Stimulated activated CD4-positive, alpha-beta T cell treated with anti-CD3 and anti-CD28 coated beads, Interleukin-2, amount 100 ng/mL, for 48 hours (primary cell): Measurements from ENCODE around the gene C9orf85.
"Not testable (repeated sequence)": the region's sequence is repeated elsewhere in the genome, so short reads cannot be mapped to it uniquely, and the experiment has no call there.

ENCODE experiments used
- DNase-seq, 2 donors: peaks; one replicate each; pipeline ENCODE4 v3.0.0-alpha.2; 2020

Gene C9orf85, protein sequence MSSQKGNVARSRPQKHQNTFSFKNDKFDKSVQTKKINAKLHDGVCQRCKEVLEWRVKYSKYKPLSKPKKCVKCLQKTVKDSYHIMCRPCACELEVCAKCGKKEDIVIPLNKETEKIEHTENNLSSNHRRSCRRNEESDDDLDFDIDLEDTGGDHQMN

DNA sequence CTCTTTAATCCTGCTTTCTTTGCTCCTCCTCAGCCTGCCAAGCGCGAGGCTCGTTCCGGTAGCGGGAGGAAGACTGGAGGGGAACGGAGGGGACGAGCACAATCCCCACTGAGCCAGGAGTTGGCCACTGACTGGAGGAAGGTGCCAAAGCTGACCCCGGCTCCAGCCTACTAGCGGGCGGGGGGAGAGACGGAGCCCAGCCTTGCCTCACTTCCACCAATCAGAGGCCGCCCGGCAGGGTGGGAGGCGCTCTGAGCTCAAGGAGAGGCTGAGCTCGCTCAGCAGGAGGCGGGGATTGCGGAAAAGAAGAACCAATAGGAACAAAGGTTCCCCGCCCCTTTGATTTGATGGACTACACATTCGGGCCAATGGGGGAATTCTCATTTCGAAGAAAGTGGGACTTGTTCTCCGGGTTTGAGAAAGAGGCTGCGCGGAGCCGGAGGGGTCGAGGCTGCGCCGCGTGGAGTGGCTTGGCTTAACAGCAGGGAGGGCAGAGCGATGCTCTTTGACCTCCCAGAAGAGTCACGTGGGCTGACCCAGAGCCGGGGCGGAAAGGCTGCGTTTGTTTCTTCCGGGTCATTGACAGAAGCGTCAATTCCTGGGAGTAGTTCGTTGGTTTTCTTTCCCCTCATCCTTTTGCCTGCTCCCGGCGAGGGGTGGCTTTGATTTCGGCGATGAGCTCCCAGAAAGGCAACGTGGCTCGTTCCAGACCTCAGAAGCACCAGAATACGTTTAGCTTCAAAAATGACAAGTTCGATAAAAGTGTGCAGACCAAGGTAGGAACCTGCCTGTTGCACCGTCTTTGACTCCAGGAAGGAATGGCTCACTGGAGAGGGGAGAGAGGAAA is at the start of gene C9orf85, which contains the start of gene ABHD17B:
TSS of gene C9orf85 (plus strand) at position 579 of the 847 bp plus-strand sequence. CDS start at position 675, 96 bp downstream.
TSS of gene ABHD17B (minus strand) at position 133 of the 847 bp plus-strand sequence. CDS start 36,113 bp downstream, outside the sequence.
- DNase-seq, result peak; percentile 91 to 93

- no peak for DNase-seq
Measured at GRCh38 chr9:71863631-71864030, 47.8 kb upstream of the C9orf85 start.

DNA sequence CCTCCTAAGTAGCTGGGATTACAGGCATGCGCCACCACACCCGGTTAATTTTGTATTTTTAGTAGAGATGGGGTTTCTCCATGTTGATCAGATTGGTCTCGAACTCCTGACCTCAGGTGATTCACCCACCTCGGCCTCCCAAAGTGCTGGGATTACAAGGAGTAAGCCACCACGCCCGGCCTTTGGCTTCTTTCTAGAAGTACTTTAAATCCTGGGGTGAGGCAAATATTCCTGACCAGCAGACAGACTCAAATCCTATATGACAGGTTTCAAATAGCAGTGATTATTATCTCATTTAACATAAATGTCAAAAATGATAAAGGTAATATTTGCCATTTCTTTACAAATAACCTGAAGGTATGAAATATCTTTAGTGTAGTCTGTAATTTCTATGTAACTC is 36.1 kb upstream of the C9orf85 start:
- no peak for DNase-seq

GRCh38 chr9:71876106-71876505 is 35.3 kb upstream of the C9orf85 start:
- DNase-seq, result no peak

GRCh38 chr9:71876829-71877228 is 34.6 kb upstream of the C9orf85 start:
- DNase-seq, result no peak

GRCh38 chr9:71878327-71879274 is 32.8 kb upstream of the C9orf85 start:
- DNase-seq, result no peak

GRCh38 chr9:71879644-71880174 is 31.7 kb upstream of the C9orf85 start:
- no peak for DNase-seq

- no peak for DNase-seq
Measured at GRCh38 chr9:71884005-71884404, 27.4 kb upstream of the C9orf85 start.

DNA sequence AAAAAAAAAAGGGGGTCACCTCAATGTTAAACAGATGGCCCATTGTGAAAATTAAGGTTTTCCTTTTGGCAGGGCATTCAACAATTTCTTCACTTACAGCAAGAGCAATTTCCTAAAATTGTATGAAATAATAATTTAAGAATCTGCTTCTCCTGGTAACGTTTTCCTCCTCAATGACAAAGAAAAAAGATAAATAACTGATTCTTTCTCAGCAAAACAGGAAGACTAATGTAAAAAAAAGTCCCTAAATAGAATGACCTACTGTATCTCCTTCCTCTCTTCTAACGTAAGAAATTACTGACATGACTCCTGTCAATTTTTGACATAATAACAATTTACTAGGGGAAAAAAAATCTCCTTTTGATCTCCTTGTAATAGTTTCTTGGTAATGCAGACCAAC is 26.0 kb upstream of the C9orf85 start:
- DNase-seq, result no peak

- no peak for DNase-seq
Measured at GRCh38 chr9:71886015-71886414, 25.4 kb upstream of the C9orf85 start.

DNA sequence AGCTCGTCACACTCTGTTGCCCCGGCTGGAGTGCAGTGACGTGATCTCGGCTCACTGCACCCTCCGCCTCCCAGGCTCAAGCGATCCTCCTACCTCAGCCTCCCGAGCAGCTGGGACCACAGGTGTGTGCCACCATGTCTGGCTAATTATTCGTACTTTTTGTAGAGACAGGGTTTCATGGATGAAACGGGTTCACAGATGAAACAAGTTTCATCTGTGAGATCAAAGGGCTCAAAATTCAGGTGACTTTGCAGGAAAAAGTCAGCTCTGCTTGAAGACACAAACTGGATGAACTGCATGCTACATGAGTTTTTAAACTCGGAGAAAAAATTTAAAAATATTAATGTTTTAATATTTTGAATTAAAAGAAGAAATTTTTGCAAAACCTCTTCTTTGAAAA is 24.9 kb upstream of the C9orf85 start:
- DNase-seq, result no peak

- no peak for DNase-seq
Measured at GRCh38 chr9:71887362-71887761, 24.1 kb upstream of the C9orf85 start.

- DNase-seq, result no peak
Measured at GRCh38 chr9:71890042-71890679, 21.3 kb upstream of the C9orf85 start.

DNA sequence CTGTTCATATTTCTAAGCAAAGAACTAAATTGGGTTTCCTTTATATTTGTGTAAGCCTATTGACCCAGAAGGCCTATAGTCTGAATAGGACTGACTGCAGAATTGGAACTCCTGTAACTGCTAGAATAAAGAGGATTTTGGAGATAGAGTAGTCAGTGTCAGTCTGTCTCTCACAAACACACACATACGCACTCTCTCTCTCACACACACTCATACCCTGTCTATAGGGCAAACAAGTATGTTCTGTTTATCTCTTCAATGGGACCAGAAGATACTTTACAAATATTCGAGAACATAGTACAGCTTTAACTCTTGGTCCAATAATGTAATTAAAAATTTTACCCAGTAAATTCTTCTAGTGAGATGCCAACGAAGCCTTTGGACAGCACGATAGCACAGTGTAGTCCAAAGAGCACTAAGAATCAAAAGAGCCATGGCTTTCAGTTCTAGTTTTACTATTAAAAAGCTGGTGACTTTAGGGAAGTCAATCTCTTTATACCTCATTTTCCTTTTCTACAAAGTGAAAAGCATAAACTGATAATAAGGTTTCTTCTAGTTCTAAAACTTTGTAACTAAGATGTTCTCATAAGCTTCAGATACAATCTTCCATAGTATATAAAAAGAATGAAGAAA is 19.8 kb upstream of the C9orf85 start:
- DNase-seq, result no peak

DNA sequence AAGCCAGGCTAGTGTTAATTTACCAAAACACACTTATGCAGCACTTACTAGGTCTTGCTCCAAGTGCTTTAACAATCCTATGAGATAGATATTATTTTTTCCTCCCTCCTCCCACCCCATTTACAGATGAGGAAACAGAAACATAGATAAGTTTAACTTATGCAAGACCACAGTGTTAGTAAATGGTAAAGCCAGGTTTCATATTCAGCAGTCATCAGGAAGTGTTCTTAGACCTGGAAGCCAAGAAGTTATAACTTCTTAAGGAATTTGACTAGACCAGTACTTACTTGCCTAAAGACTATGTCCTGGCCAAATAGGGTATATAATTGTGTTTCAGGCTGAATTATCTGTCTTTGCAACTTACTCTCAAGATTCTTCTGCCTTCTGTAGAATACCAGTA is 16.3 kb upstream of the C9orf85 start:
- DNase-seq, result no peak

GRCh38 chr9:71895955-71896354 is 15.5 kb upstream of the C9orf85 start:
- DNase-seq, result no peak

GRCh38 chr9:71896761-71897160 is 14.7 kb upstream of the C9orf85 start:
- DNase-seq, result no peak

GRCh38 chr9:71897577-71897976 is 13.9 kb upstream of the C9orf85 start:
- no peak for DNase-seq

GRCh38 chr9:71898756-71899155 is 12.7 kb upstream of the C9orf85 start:
- DNase-seq, result not testable (repeated sequence)

- DNase-seq, result no peak
Measured at GRCh38 chr9:71901695-71902597, 9.5 kb upstream of the C9orf85 start.

- DNase-seq, result no peak
Measured at GRCh38 chr9:71904076-71904475, 7.4 kb upstream of the C9orf85 start.
